ENCODE results near the gene DAB1.

Gene DAB1

GRCh38 chr1:57007472-57007871 is 416.4 kb downstream of the DAB1 start:
- DNase-seq: no peak

GRCh38 chr1:57003398-57004139 is 420.3 kb downstream of the DAB1 start:
- DNase-seq: no peak

- DNase-seq: no peak
These were observed 428.3 kb downstream of the DAB1 start for GRCh38 chr1:56995414-56996100.

GRCh38 chr1:56993475-56993874 is 430.4 kb downstream of the DAB1 start:
- no peak for DNase-seq

GRCh38 chr1:56992318-56993125 is 431.3 kb downstream of the DAB1 start:
- DNase-seq: no peak

GRCh38 chr1:56991576-56991975 is 432.3 kb downstream of the DAB1 start:
- DNase-seq: no peak

GRCh38 chr1:56986397-56986796 is 437.5 kb downstream of the DAB1 start:
- no peak for DNase-seq

- no peak for DNase-seq
These were observed 438.0 kb downstream of the DAB1 start for GRCh38 chr1:56985857-56986256.

- no peak for DNase-seq
These were observed 440.4 kb downstream of the DAB1 start for GRCh38 chr1:56983484-56983883.

- DNase-seq: no peak
These were observed 443.7 kb downstream of the DAB1 start for GRCh38 chr1:56979986-56980755.

GRCh38 chr1:56978819-56979218 is 445.0 kb downstream of the DAB1 start:
- DNase-seq: no peak

GRCh38 chr1:56977910-56978309 is 445.9 kb downstream of the DAB1 start:
- no peak for DNase-seq

GRCh38 chr1:56975446-56975845 is 448.4 kb downstream of the DAB1 start:
- no peak for DNase-seq

GRCh38 chr1:56973923-56974742 is 449.7 kb downstream of the DAB1 start:
- DNase-seq: no peak

GRCh38 chr1:56972976-56973375 is 450.9 kb downstream of the DAB1 start:
- DNase-seq: no peak

- no peak for DNase-seq
These were observed 453.6 kb downstream of the DAB1 start for GRCh38 chr1:56970280-56970679.

- DNase-seq: no peak
These were observed 454.9 kb downstream of the DAB1 start for GRCh38 chr1:56968878-56969495.

GRCh38 chr1:56967900-56968832 is 455.7 kb downstream of the DAB1 start:
- DNase-seq: no peak

- DNase-seq: no peak
These were observed 456.5 kb downstream of the DAB1 start for GRCh38 chr1:56967355-56967754.

GRCh38 chr1:56966698-56966999 is 457.2 kb downstream of the DAB1 start:
- DNase-seq: no peak

Data from CD4-positive, alpha-beta T cell treated with Interleukin-10 for 1 hour (primary cell).